Hypothalamus (tissue), 51 donors: Measurements from ENCODE around the gene CREBL2.
"Not testable (repeated sequence)": the region's sequence is repeated elsewhere in the genome, so short reads cannot be mapped to it uniquely, and the experiment has no call there.

Experiments used
- DNase-seq, 51 donors: peaks; one replicate each; lab custom pipeline; 2025; lab: John Stamatoyannopoulos, UW

The CREBL2 gene, protein sequence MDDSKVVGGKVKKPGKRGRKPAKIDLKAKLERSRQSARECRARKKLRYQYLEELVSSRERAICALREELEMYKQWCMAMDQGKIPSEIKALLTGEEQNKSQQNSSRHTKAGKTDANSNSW

GRCh38 chr12:12611512-12612306 is at the start of gene CREBL2:
TSS of gene CREBL2 (plus strand) at chr12:12611876. CDS start at chr12:12612173, 297 bp downstream.
- peak; percentile 65 to 98 (median 89) for DNase-seq

GRCh38 chr12:12562016-12562483 is 49.6 kb upstream of the CREBL2 start:
- peak in 22 of 51 donors; percentile 2 to 64 (median 42) for DNase-seq

DNA sequence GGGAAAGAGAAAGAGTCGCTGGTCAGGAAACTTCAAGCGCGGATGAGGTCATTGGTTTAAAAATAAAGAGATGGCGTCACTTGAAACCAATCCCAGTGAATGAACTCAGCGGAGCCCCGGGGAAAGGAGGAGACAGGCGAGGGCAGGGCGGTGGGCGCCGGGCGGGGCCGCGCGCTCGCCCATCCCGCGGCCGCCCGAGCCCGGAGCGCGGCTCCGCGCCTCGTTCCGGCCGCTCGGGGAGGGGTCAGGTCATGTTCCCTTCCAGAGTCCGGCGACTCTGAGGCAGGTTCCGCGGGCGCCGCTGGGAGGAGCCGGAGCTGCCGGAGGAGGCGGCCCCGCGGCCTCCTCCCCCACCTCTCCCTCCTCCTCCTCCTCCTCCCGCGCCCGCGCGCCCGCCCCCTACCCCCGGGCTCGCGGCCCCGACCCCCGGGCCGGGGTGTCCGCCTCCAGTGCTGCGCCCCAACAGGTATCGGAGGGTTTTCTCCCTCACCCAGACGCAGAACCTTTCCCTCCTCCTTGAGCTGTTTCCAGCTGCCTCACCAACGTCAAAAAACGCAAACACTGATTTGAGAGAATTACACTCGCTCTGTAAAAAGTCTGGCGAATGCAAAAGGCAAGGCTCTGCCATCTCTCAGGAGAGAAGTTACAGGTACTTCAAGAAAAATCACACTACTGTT is 49.0 kb upstream of the CREBL2 start, which contains the start of gene DUSP16:
DUSP16 (minus strand) TSS at position 279 of the 677 bp plus-strand sequence. CDS start 41,765 bp downstream, outside the sequence.
- DNase-seq = peak; percentile 38 to 96 (median 88)

- DNase-seq = peak in 4 of 51 donors; percentile 3 to 83 (median 50)
Measured at GRCh38 chr12:12563290-12563928, 48.3 kb upstream of the CREBL2 start.

- DNase-seq = no peak
Measured at GRCh38 chr12:12564911-12565310, 46.8 kb upstream of the CREBL2 start.

DNA sequence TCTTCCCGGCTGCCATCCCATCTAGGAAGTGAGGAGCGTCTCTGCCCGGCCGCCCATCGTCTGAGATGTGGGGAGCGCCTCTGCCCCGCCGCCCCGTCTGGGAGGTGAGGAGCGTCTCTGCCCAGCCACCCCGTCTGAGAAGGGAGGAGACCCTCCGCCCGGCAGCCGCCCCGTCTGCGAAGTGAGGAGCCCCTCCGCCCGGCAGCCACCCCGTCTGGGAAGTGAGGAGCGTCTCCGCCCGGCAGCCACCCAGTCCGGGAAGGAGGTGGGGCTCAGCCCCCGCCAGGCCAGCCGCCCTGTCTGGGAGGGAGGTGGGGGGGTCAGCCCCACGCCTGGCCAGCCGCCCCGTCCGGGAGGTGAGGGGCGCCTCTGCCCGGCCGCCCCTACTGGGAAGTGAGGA is 45.7 kb upstream of the CREBL2 start:
- DNase-seq = not testable (repeated sequence)

- no peak for DNase-seq
Measured at GRCh38 chr12:12572659-12573058, 39.0 kb upstream of the CREBL2 start.

GRCh38 chr12:12577786-12578185 is 33.9 kb upstream of the CREBL2 start:
- DNase-seq = no peak

GRCh38 chr12:12580716-12581115 is 31.0 kb upstream of the CREBL2 start:
- DNase-seq = not testable (repeated sequence)

GRCh38 chr12:12582193-12582881 is 29.3 kb upstream of the CREBL2 start:
- DNase-seq = no peak

- no peak for DNase-seq
Measured at GRCh38 chr12:12582895-12583303, 28.8 kb upstream of the CREBL2 start.

- no peak for DNase-seq
Measured at GRCh38 chr12:12583510-12584178, 28.0 kb upstream of the CREBL2 start.

DNA sequence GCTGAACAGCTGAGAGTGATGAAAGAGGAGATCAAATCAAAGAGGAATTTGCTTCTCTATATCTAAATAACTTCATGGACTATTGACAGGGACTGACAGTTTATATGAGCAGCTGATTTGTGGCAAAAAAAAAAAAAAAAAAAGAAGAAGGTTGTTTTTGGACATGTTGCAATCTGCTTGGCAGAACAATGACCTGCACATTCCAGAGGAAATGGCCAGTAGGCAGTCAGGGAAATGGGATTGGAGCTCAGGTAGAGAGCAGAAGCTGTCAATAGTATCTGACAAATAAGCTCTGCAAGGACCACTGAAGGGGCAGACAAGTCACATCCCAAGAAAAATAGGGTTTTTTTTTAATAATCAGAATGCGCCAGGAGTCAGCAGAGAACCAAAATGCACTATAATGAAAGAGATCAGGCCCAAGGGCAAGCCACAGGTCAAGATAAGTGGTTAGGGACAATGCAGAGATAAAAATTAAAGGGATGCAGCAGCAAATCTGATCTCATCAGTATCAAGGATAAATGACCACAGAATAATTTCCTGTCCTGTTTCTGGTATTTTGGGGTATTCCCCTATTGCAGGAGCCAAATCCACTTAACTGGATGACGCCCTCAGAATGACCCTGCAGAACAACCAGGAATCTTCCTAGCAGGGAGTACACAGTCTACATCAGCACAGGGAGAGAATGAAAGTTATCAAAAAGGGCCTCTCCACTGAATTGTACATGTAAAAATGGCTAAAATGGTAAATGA is 26.4 kb upstream of the CREBL2 start:
- DNase-seq = no peak

- no peak for DNase-seq
Measured at GRCh38 chr12:12586879-12587675, 24.6 kb upstream of the CREBL2 start.

DNA sequence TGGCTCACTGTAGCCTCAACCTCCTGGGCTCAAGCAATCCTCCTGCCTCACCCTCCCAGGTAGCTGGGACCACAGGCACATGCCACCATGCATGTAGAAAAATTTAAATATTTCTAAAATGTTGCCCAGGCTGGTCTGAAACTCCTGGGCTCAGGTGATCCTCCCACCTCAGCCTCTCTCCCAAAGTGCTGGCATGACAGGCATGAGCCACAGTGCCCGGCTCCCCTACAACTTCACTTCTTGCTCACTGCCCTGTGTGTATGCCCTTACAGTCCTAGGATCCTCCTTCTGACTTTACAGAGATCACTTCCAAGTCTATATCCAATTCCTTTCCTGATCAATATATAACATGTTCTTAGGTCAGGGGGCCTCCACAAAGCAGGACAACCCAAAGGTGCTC is 23.8 kb upstream of the CREBL2 start:
- no peak for DNase-seq

DNA sequence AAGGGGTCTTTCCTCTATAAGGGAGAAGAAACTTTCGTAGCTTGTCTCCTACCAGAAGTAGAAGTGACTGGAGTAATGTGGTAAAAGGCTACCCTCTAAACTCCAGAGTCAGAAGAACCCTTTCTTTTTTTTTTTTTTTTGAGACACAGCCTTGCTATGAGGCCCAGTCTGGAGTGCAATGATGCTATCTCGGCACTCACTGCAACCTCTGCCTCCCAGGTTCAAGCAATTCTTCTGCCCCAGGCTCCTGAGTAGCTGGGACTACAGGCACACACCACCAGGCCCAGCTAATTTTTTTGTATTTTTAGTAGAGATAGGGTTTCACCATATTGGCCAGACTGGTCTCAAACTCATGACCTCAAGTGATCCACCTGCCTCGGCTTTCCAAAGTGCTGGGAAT is 23.2 kb upstream of the CREBL2 start:
- DNase-seq = not testable (repeated sequence)

DNA sequence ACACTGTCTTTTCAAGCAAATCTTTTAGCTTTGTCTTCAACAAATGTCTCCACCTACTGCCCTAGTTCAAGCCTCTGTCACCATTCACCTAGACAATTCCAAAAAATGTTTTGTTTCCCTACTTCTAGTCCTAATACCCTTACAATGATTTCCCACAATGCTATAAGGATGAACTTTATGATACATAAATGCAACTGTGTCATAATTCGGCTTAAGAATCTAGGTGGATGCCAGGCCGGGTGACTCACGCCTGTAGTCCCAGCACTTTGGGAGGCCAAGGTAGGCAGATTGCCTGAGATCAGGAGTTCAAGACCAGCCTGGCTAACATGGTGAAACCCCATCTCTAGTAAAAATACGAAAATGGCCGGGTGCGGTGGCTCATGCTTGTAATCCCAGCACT is 20.7 kb upstream of the CREBL2 start:
- no peak for DNase-seq

DNA sequence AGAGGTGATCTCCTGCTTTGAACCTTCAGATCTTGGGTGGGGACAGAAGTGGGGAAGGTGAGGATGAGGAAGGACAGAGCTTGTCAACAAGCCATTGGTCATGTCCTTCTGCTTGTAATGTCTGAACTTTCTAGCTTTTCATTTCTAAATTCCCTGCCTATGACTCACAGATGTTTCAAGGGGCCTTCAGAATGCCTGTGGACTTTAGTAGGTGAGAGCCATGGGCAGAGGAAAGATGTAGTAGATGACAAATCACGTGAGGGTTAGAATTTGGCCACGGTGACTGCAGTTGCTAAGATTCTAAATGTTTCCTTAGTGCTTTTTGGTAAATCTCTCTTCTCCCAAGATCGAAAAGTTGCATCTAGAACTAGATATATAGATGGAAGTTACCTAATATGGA is 18.7 kb upstream of the CREBL2 start:
- no peak for DNase-seq
